Hematopoietic multipotent progenitor cell treated with erythropoietin and hydrocortisone succinate and interleukin-3 and kit ligand, for 8 days (in vitro differentiated cells): ENCODE data around the gene CLASP2.
"Not testable (repeated sequence)": the region's sequence is repeated elsewhere in the genome, so short reads cannot be mapped to it uniquely, and the experiment has no call there.

Experiments used
- DNase-seq: peaks from one replicate; pipeline ENCODE4 v3.0.0-alpha.2; 2015

The CLASP2 gene

DNA sequence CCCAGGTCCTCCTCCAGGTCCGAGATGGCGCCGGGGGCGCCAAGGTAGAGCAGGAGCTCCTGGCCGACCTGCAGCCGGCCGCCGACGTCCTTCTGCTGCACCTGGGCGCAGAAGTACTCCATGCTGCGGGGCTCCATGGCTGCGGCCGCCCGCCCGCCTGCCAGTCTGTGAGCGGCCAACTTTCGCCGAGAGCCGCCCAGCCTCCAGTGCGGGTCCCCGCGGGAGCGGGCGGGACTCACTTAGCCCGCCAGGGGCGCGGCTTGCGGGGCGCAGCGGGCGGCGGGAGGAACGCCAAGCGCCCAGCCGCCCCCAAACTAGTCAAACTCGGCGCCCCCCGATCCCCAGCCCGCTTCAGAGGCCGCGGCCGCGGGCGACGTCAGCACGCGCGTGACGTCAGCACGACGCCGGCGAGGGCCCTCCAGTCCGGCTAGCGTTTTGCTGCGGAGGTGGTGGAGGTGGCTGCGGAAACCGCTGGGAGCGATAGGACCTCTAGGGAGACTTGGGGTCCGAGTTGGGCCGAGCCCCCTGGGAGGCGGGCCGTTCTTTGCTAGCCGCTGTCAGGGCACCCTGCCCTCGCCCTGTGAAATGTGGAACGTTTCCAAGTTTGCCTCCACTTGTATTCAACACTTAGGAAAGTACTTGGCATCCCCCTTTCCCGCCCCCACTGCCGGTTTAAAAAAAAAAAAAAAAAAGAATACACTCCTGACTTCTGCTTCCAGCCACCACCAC, at the start of gene CLASP2:
CLASP2 (minus strand) TSS at position 389 of the 729 bp plus-strand sequence; CDS start at position 137, 252 bp downstream.
- DNase-seq, result peak; percentile 88

- no peak for DNase-seq
These were observed 40.8 kb upstream of the CLASP2 start for GRCh38 chr3:33758864-33759263.

- DNase-seq, result no peak
These were observed 40.2 kb upstream of the CLASP2 start for GRCh38 chr3:33758281-33758680.

DNA sequence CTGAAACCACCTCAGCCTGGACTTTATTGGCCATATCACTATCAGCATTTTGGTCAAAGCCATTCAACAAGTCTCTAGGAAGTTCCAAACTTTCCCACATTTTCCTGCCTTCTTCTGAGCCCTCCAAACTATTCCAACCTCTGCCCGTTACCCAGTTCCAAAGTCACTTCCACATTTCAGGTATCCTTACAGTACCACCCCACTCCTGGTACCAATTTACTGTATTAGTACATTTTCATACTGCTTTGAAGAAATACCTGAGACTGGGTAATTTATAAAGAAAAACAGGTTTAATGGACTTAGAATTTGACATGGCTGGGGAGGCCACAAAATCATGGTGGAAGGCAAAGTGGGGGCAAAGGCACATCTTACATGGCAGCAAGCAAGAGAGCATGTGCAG, 36.3 kb upstream of the CLASP2 start:
- DNase-seq, result not testable (repeated sequence)

DNA sequence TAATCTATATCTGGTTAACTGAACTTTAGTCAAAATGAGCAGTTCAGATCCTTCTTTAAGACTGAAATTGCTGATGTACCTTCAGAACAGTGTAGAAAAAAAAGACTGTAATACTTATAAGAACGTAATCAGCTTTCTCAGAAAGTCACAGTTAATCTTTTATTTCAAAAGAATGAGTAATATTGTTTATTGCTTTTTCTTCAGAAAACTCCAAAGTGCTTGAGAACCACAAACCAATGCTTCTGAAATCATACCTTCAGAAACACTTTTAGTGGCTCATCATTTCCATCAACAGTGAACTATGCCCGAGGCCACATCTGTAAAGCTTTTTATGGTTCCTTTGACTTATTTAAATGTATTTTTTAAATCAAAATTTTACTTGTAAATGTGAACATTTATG, 33.3 kb upstream of the CLASP2 start:
- DNase-seq, result no peak

DNA sequence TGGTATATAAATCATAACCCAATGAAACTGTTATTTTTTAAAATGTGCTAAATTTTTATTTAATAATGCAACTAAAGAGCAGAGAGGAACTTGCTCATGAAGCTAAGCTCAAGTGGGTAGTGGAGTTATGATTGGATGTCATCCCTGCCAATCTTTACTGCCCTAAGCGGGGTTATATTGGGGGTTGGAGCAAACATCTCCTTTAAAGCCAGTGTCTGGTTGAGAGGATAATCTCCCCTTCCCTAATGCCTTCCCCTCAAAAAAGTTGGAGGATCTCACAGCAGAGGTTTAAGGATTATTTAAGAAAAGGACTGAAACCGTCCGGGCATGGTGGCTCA, 32.1 kb upstream of the CLASP2 start:
- no peak for DNase-seq

GRCh38 chr3:33749546-33750210, 31.6 kb upstream of the CLASP2 start:
- no peak for DNase-seq

GRCh38 chr3:33746416-33747116, 28.5 kb upstream of the CLASP2 start:
- DNase-seq, result no peak

DNA sequence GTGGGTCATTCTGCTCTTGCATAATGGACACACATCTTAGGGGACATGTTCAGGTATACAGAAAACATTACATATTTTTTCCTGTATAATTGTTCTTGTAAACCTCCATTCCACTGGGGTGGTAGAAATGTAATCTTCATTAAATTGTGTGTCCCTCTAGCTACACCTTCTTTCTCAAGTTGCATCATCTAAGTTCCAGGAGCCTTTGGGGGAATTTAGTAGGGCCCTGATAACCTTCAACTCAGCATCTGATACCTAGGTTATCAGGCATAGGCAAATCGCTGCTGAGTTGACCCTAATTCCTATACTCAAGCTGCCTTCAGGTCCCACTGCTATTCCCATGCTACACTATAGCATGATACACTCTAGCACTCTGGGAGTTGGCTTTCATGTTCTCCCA, 19.1 kb upstream of the CLASP2 start:
- DNase-seq, result no peak

GRCh38 chr3:33732394-33732793, 14.3 kb upstream of the CLASP2 start:
- peak; percentile 23 for DNase-seq

GRCh38 chr3:33729993-33730392, 11.9 kb upstream of the CLASP2 start:
- DNase-seq, result no peak

GRCh38 chr3:33724256-33724655, 6.2 kb upstream of the CLASP2 start:
- DNase-seq, result no peak

GRCh38 chr3:33722626-33723370, 4.7 kb upstream of the CLASP2 start:
- no peak for DNase-seq

DNA sequence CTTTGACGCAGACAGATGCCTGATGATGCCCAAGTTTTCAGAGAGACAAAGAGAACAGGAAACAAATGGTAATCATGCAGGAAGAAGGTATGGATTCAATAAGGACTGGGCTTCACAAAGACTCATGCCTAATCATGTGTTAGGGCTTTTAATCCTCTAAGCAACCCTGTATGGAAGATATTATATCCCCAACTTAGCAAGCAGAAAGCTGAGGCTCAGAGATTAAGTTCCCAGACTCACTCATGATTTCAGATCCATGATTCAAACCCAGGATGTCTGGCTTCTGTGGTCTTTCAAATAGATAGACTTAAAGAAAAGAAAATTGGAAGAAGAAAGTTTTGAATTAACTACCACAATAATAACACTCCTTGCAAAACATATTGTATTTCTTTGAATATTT, 4.1 kb upstream of the CLASP2 start:
- DNase-seq, result no peak

GRCh38 chr3:33718595-33718907, 497 bp upstream of the CLASP2 start:
- DNase-seq, result no peak

DNA sequence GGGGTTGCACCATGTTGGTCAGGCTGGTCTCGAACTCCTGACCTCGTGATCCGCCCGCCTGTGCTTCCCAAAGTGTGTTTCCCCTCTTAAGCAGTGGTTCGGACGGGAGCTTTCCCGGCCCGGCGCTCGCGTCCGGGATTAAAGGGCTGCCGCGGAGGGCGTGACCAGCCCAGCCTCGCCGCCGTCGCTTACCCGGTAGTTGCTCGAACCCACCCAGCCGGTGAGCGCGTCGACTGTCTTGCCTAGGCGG, 513 bp downstream of the CLASP2 start:
- peak; percentile 64 for DNase-seq

DNA sequence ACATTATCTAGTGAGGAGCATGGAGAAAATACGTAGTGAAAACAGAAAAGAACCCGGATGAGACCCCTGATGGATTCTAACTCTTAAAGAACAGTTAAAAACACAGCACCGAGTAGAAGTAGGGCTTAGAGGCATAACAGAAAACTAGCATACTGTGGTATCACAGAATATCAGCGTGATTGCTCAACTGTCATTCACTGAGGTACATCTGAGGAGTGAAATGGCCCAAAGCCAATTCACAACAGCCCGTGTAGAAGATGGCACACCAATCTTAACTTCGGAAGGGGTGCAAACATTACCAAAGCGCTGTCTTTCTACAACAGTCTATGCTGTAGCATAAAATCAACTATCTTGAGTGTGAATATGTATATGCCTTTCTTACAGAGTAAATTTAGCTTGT, 1.8 kb downstream of the CLASP2 start:
- peak; percentile 24 for DNase-seq

- no peak for DNase-seq
These were observed 7.0 kb downstream of the CLASP2 start for GRCh38 chr3:33711100-33711499.

DNA sequence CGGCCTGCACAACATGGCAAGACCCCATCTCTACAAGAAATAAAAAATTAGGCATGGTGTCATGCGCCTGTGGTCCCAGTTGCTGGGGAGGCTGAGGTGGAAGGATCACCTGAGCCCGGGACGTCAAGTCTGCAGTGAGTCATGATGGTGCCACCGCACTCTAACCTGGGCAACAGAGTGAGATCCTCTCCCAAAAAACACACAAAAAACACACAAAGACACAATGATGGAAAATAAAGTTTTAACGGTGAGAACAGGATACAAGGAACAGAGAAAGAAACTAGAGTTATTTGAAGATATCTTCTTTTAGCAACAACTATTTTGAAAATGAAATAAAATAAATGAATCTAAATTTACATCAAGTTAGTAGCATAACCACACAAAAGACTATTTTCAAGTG, 12.0 kb downstream of the CLASP2 start:
- DNase-seq, result no peak

DNA sequence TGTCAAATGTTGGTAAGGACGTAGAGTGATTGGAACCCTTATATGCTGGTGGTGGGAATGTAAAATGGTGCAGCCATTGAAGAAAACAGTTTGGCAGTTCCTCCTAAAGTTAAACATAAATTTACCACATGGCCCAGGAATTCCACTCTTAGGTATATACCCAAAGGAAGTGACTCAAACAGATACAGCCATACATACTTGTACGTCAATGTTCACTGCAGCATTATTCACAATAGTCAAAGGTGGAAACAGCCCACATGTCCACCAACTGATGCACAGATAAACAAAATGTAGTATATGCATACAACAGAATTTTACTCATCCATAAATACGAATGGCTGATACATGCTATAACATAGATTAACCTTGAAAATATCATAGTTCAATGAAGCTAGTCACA, 13.2 kb downstream of the CLASP2 start:
- DNase-seq, result no peak

GRCh38 chr3:33699275-33699674, 18.8 kb downstream of the CLASP2 start:
- no peak for DNase-seq

- DNase-seq, result no peak
These were observed 23.1 kb downstream of the CLASP2 start for GRCh38 chr3:33694944-33695343.

DNA sequence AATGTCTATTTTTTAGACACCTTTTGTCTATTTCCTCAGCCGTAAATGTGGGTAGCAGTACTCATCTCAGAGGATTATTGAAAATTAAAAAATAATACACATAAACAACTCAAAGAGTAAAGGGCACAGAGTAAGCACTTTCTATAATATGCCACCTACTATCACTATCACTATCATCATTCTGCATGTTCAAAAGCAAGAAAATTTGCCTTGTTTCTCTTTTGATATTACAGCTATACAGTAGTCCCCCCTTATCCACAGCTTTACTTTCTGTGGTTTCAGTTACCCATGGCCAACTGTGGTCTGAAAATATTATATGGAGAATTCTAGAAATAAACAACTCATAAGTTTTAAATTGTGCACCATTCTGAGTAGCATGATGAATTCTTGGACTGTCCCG, 27.7 kb downstream of the CLASP2 start:
- DNase-seq, result no peak

- DNase-seq, result no peak
These were observed 30.5 kb downstream of the CLASP2 start for GRCh38 chr3:33687406-33688010.
